SJSA1 (cell line): Measurements from ENCODE around the gene PEX10. TPM values are rescaled to one million over a fixed set of nuclear protein-coding genes. Genes with fewer than 3 reads are reported as not detected.

ENCODE experiments used
- DNase-seq, 2 experiments: peaks; one replicate each; pipeline ENCODE4 v3.0.0-alpha.2; 2015 to 2020; ENCODE audit warnings: low spot score in 2 of 2, low read depth in 1 of 2
- H3K27ac ChIP-seq: fragments of 250-450 bp; sonication (Bioruptor Pico); 2 replicates; pipeline ENCODE4 v1.5.1; 2020; ENCODE audit warnings: mild to moderate bottlenecking, moderate library complexity
- H3K27me3 ChIP-seq: fragments of 250-450 bp; sonication (Bioruptor Pico); replicated peaks from 2 replicates; pipeline ENCODE4 v1.5.1; 2020; ENCODE audit warnings: mild to moderate bottlenecking, moderate library complexity
- H3K36me3 ChIP-seq: fragments of 250-450 bp; sonication (Bioruptor Pico); 2 replicates; pipeline ENCODE4 v1.5.1; 2020; ENCODE audit warnings: mild to moderate bottlenecking
- H3K4me1 ChIP-seq: fragments of 250-450 bp; sonication (Bioruptor Pico); replicated peaks from 2 replicates; pipeline ENCODE4 v1.6.1; 2021; ENCODE audit warnings: mild to moderate bottlenecking
- H3K4me3 ChIP-seq: fragments of 250-450 bp; sonication (Bioruptor Pico); 2 replicates; pipeline ENCODE4 v1.5.1; 2020; ENCODE audit warnings: mild to moderate bottlenecking
- H3K9me3 ChIP-seq: fragments of 250-450 bp; sonication (Bioruptor Pico); replicated peaks from 2 replicates; pipeline ENCODE4 v1.5.1; 2020; ENCODE audit warnings: mild to moderate bottlenecking
- total RNA-seq: library from RNA; depleted of rRNA; stranded (reverse); fragments of >200 nt; shearing (Covaris generic); gene quantifications from 2 replicates; pipeline ENCODE4 v1.2.3, GENCODE V29; 2014

Gene PEX10
- total RNA-seq, 1 experiment from 2014 or later, result 37.3 TPM

DNA sequence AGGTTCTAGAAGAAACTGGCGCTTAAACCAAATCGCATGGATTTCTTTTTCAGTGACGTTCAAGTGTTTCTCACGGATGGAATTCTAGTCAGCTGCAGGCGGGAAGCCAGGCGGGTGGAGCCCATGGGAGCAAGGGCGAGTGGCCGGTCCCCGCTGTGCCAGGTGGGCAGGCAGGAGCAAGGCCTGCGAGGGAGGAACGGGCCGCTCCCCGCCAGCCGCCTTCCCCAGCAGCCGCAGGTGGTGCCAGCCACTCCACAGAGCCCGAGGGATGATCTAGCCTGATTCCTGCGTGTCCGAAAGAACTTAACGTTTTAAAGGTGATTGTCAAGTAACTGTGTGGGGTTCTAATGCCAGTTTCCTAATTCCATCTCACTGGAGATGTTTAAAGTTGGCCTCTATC lies 9.1 kb downstream of the PEX10 start:
- Histone ChIP-seq H3K4me3 (no peak overlapping the region), H3K27ac (no peak overlapping the region), H3K27me3 (no peaks in the 10 kb centered on the region), H3K4me1 (0 out of 2 replicates have a peak, but pooled peaks cover 3% of the 10 kb centered on the region), H3K36me3 (peaks cover 91% of the 10 kb centered on the region), H3K9me3 (no peaks in the 10 kb centered on the region)
- DNase-seq, result no peak

DNA sequence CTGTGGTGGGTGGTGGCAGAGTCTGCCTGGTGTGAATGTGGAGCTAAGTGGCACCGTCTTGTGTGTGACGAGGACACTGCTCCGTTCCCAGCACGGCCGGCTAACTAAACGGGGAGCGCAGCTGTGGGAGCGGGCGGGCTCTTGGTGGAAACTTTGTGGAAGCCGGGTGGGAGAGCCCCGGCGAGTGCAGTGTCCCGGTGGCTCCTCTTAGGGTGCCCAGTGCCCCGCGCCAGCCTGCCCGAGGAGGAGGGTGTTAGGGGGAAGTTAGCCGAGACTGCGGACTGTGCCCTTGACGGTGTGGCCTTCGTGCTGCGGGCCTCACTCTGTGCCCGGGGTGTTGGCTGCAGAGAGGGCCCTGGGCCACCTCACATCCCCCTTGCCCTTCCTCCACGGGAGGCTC lies 9.9 kb downstream of the PEX10 start:
- DNase-seq, result no peak
- 0 out of 2 replicates have a peak, but pooled peaks cover 3% of the 10 kb centered on the region for H3K4me1 ChIP-seq
- H3K27me3 ChIP-seq, result no peaks in the 10 kb centered on the region
- no peak overlapping the region for H3K27ac ChIP-seq
- peaks cover 96% of the 10 kb centered on the region for H3K36me3 ChIP-seq
- H3K9me3 ChIP-seq, result no peaks in the 10 kb centered on the region
- H3K4me3 ChIP-seq, result no peak overlapping the region

DNA sequence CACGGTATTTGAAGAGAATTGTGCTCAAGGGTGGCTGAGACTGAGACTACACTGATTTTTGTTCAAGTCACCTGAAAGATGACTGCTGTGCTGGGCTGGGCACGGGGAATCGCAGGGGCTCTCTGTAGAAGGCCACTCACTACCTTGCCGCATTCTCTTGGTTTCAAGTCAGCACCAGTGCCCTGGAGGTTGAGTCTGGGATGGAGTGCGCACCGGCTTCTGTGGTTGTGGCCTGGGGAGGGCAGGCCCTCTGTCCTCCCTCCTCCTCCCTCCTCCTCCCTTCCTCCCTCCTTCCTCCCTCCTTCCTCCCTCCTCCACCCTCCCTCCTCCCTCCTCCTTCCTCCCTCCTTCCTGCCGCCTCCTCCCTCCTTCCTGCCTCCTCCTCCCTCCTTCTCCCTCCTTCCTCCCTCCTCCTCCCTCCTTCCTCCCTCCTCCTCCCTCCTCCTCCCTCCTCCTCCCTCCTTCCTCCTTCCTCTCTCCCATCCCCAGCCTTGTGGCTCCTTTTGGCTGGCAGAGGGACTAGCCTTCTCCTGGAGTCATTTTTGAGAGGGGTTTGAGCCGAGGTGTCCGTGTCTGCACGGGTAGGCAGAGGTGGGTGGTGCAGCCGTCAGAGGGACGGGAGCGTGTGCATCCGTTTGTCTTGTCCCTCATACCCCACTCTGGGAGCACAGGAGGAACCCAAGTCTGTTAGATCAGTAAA lies 11.3 kb downstream of the PEX10 start:
- no peak overlapping the region for H3K27ac ChIP-seq
- no peak overlapping the region for H3K4me3 ChIP-seq
- H3K9me3 ChIP-seq, result no peaks in the 10 kb centered on the region
- no peak for DNase-seq
- H3K4me1 ChIP-seq, result 0 out of 2 replicates have a peak, but pooled peaks cover 3% of the 10 kb centered on the region
- peaks cover 96% of the 10 kb centered on the region for H3K36me3 ChIP-seq
- H3K27me3 ChIP-seq, result no peaks in the 10 kb centered on the region

DNA sequence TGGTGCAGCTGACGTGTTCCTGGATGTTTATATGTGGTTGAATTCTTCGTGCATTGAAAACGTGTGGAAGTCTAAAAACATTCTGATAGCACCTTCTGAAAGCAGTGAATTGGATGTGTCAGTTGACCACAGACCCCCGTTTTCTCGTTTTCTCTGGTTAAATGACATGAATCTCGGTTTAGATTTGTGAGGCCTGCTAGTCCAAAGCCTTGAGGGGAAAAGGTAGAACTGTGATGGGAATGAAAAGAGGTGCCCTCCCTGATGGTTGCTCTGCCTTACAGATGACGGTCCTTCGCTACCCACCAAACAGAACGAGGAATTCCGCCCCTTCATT lies 11.8 kb downstream of the PEX10 start:
- Histone ChIP-seq H3K4me1 (0 out of 2 replicates have a peak, but pooled peaks cover 3% of the 10 kb centered on the region), H3K9me3 (no peaks in the 10 kb centered on the region), H3K4me3 (no peak overlapping the region), H3K36me3 (peaks cover 97% of the 10 kb centered on the region), H3K27me3 (no peaks in the 10 kb centered on the region), H3K27ac (no peak overlapping the region)
- DNase-seq, result no peak

DNA sequence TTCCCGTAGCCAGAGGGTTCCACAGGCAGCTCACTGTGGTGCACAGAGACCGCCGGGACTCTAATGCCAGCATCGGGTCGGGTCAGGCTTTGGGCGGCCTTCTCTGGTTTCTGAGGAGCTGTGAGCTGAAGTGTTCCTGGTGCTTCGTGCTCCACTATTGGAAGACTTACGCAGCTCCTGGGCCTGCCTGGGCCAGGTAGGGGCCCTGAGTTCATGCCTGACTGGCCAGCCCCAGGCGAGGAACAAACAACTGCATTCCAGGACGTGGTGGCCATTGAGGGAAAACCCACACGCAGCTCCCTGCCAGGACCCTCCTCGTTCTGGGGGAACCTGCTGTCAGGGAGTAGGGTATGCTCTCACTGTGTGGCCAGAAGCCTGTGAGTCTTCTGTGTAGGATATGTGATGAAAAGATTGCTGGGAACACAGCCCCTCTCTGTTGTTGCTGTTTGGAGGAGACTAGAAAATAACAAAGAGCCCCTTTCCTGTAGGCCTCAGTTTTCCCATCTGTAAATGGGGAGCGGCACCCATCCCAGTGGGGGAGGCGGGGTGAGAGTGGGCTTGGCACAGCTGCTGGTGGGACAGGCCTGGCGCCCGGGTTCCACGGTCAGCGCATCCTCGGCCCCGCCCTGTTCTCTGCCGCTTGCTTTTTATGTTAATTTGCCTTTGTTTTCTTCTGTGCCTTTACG lies 12.3 kb downstream of the PEX10 start:
- Histone ChIP-seq H3K27ac (no peak overlapping the region), H3K4me3 (no peak overlapping the region), H3K4me1 (0 out of 2 replicates have a peak, but pooled peaks cover 3% of the 10 kb centered on the region), H3K27me3 (no peaks in the 10 kb centered on the region), H3K9me3 (no peaks in the 10 kb centered on the region), H3K36me3 (peaks cover 97% of the 10 kb centered on the region)
- no peak for DNase-seq

DNA sequence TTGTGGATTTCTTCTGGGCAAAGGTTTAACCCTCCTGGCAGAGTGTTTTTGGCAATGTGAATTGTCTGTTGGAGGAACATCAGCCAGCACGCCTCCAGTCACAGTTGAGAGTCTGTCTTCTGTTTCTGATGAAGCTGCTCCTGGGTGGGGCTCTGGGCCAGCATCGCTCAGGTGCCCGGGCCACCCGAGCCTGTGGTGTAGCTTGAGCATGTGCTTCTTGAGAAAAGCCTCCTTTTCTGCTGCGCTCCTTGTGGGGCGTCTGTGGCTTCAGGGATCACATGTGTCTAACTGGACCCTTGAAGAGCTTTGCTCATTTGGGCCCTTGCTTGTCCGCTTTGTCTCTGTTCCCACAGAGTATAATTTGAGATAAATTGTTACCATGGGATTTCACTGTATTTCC lies 13.5 kb downstream of the PEX10 start:
- no peaks in the 10 kb centered on the region for H3K27me3 ChIP-seq
- no peak overlapping the region for H3K4me3 ChIP-seq
- H3K9me3 ChIP-seq, result no peaks in the 10 kb centered on the region
- no peak overlapping the region for H3K27ac ChIP-seq
- peaks cover 97% of the 10 kb centered on the region for H3K36me3 ChIP-seq
- no peak for DNase-seq
- H3K4me1 ChIP-seq, result 0 out of 2 replicates have a peak, but pooled peaks cover 3% of the 10 kb centered on the region

DNA sequence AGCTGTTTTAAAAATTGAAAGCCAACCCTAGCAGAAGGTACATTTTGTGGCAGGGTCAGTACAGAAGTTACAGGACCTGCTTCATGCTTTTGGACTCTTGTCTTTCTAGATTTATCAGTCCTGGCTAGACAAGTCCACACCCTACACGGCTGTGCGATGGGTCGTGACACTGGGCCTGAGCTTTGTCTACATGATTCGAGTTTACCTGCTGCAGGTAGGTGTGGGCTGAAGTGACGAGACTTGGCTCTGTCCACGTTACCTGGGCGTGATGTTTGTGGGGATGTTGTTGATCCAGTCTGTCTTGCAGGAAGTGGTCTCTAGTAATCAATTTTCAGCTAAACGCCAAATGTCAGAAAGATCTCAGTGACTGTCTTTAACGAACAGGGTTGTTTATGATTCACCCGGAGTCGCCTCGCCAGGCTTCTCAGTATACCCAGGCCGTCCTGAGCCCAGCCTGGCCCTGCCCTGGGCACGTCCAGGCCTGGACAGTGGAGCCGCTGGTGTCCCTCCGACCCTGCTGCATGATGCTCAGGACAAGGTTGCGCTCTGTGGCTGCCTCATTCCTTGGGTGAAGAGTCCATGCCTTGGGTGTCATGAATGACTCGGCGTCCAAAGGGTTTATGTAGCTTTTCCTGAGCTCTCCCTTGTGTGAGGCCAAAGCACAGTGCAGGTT lies 15.2 kb downstream of the PEX10 start:
- Histone ChIP-seq H3K4me1 (peaks cover 16% of the 10 kb centered on the region), H3K9me3 (no peaks in the 10 kb centered on the region), H3K27ac (no peak overlapping the region), H3K27me3 (no peaks in the 10 kb centered on the region), H3K36me3 (peaks cover 96% of the 10 kb centered on the region), H3K4me3 (no peak overlapping the region)
- DNase-seq, result no peak

DNA sequence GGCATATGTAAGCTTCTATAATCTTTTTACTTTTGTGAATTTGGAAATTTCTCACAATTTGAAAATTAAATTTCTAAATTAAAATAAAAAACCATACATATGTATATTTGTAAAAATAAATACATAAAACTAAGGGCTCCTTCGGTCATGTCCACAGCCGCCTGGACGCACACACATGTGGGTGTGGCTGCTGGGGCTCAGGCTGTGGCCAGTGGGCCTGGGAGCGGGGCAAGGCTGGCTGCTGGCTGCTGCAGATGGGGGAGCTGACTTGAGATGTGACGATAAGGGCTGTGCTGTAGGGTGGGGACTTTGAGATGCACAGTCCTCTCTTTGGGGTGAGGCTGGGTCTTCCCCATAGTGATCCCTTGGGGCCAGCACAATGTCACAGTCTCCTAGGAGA lies 15.9 kb downstream of the PEX10 start:
- Histone ChIP-seq H3K4me3 (no peak overlapping the region), H3K36me3 (peaks cover 90% of the 10 kb centered on the region), H3K4me1 (peaks cover 16% of the 10 kb centered on the region), H3K9me3 (no peaks in the 10 kb centered on the region), H3K27ac (no peak overlapping the region), H3K27me3 (no peaks in the 10 kb centered on the region)
- DNase-seq, result no peak

DNA sequence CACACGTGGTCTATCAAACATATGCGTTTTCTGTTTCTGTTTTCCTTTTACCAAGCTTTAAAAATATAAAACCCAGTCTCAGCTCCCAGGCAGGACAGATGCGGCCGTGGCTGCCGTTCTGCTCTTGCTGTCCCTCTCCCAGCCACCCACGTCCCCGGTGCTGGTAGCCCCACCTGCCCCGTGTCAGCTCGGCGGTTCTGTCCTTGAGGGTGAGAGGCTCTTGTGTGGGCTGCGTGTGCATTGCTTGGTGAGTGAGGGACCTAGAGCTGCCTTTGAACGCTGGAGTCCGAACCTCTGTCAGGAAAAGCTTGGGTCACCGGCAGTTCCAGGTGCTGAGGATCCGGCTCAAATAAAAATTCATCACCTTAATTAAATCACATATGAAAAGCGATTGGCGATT lies 16.3 kb downstream of the PEX10 start:
- Histone ChIP-seq H3K27ac (no peak overlapping the region), H3K36me3 (peaks cover 90% of the 10 kb centered on the region), H3K4me1 (peaks cover 16% of the 10 kb centered on the region), H3K4me3 (no peak overlapping the region), H3K9me3 (no peaks in the 10 kb centered on the region), H3K27me3 (no peaks in the 10 kb centered on the region)
- no peak for DNase-seq

DNA sequence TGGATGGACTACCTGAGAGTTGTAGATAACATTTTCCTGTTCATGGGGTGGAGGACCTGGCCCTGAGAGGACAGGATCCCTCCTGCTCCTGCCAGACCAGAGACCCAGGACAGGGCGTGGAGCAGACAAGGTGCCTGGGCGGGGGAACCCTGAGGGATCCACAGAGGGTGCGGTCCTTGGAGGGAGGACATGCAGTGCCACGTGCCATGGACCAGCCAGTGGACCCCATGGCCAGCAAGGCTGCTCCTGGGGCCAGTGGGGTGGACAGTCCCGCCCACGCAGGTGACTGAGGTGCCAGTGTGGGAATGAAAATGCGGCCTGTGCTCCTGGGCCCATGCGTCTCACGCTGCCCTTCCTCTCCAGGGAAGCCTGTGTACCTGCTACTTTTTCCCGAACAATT lies 17.1 kb downstream of the PEX10 start:
- no peaks in the 10 kb centered on the region for H3K9me3 ChIP-seq
- no peaks in the 10 kb centered on the region for H3K27me3 ChIP-seq
- peaks cover 19% of the 10 kb centered on the region for H3K4me1 ChIP-seq
- no peak overlapping the region for H3K4me3 ChIP-seq
- H3K27ac ChIP-seq, result no peak overlapping the region
- no peak for DNase-seq
- H3K36me3 ChIP-seq, result peaks cover 84% of the 10 kb centered on the region

DNA sequence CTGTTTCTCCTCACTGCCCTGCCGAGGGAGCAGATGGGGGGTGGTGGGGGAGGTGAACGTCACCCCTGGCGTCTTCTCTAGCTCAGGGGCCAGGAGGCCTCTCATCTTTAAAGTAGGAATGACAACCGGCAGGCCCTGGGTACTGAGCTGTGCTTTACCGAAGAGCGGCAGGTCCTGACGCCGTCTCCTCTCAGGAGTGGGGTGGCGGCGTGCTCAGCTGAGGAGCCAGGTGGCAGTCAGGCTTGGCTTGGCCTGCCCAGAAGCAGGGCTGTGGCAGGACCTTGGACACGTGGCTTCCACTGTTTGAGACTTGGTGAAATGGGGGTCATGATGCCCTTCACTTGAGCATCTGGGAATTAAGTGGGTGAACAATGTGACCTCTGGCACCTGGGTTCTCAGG lies 17.6 kb downstream of the PEX10 start:
- Histone ChIP-seq H3K9me3 (no peaks in the 10 kb centered on the region), H3K27ac (no peak overlapping the region), H3K4me3 (no peak overlapping the region), H3K36me3 (peaks cover 79% of the 10 kb centered on the region), H3K27me3 (no peaks in the 10 kb centered on the region), H3K4me1 (peaks cover 23% of the 10 kb centered on the region)
- DNase-seq, result no peak

DNA sequence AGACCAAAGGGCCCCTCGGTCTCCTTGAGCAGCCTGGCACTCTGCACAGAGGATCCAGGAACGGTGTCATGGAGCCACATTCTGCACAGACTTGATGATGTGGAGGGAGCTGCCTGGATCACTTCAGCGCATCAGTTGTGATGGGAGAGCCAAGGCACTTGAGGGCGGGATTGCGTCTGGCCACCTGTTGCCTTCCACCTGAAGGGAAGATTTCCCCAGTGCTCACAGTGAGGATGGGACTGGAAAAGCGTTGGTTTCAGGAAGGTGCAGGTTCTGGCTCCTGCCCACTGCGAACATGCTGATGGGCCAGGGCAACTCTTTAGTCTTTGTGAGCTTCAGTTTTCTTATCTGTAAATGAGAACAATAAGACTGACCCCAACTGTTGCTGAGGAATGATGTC lies 18.1 kb downstream of the PEX10 start:
- no peak overlapping the region for H3K27ac ChIP-seq
- no peaks in the 10 kb centered on the region for H3K27me3 ChIP-seq
- H3K36me3 ChIP-seq, result peaks cover 74% of the 10 kb centered on the region

DNA sequence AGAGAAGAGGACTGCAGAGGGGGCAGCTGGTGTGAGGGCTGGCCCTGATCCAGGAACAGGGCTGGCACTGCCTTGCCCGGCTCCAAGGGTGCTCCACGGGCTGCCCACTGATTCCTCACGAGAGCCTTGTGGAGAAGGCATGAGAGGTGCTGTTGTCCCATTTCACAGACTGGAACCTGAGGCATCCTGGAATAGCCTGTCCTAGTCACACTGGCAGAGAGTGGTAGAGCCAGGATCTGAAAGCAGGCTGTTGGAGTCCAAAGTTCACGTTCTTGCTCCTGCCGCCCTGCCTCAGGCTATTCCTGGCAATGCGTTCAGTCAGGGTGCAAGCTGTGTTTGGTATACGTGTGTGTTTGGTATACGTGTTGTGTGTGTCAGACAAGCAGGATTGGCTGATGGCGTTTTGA lies 18.9 kb downstream of the PEX10 start:
- Histone ChIP-seq H3K27ac (no peak overlapping the region), H3K27me3 (no peaks in the 10 kb centered on the region), H3K4me1 (peaks cover 23% of the 10 kb centered on the region), H3K4me3 (no peak overlapping the region), H3K9me3 (no peaks in the 10 kb centered on the region), H3K36me3 (peaks cover 66% of the 10 kb centered on the region)
- DNase-seq, result no peak

More for the DNA sequence above, 18.1 kb downstream of the PEX10 start:
- peaks cover 23% of the 10 kb centered on the region for H3K4me1 ChIP-seq
- no peak for DNase-seq
- no peak overlapping the region for H3K4me3 ChIP-seq
- no peaks in the 10 kb centered on the region for H3K9me3 ChIP-seq

DNA sequence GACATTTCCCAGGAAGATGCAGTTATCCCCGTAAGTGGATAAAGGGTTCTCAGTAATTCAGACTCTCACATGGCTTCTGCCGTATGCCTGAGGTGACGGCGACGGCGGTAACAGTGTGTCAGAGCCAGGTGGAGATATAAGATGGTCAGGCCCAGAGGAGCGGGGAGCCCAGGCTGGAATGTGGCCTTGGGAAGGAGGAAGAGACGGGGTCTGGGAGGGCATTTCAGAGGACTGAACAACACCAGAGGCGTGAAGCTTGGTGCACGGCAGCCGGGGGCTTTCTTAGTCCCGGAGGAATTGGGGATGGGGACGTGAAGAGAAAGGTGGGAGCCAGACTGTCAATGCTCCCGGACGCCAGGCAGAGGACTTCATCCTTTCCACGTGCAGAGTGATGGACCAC lies 19.7 kb downstream of the PEX10 start:
- Histone ChIP-seq H3K36me3 (peaks cover 62% of the 10 kb centered on the region), H3K9me3 (no peaks in the 10 kb centered on the region), H3K4me3 (peak overlapping the region; percentile 86), H3K27ac (peak overlapping the region; percentile 52; the same call in 1 of the 2 replicates), H3K4me1 (peaks cover 23% of the 10 kb centered on the region), H3K27me3 (no peaks in the 10 kb centered on the region)
- no peak for DNase-seq
